NCI-H1417 (cell line): ENCODE results near the gene HLA-DPB1.
"Not testable (repeated sequence)": the region's sequence is repeated elsewhere in the genome, so short reads cannot be mapped to it uniquely, and the experiment has no call there.

Source experiments
- DNase-seq, 3 experiments: peaks; one replicate each; lab custom pipeline; 2025; lab: John Stamatoyannopoulos, UW

HLA-DPB1 gene

GRCh38 chr6:33075568-33076405, at the start of gene HLA-DPB1:
Gene HLA-DPB1, plus strand, starts transcription at chr6:33075990. Its CDS starts 52 bp downstream, at chr6:33076042.
- DNase-seq: peak in 1 of 3 experiments; percentile 15

DNA sequence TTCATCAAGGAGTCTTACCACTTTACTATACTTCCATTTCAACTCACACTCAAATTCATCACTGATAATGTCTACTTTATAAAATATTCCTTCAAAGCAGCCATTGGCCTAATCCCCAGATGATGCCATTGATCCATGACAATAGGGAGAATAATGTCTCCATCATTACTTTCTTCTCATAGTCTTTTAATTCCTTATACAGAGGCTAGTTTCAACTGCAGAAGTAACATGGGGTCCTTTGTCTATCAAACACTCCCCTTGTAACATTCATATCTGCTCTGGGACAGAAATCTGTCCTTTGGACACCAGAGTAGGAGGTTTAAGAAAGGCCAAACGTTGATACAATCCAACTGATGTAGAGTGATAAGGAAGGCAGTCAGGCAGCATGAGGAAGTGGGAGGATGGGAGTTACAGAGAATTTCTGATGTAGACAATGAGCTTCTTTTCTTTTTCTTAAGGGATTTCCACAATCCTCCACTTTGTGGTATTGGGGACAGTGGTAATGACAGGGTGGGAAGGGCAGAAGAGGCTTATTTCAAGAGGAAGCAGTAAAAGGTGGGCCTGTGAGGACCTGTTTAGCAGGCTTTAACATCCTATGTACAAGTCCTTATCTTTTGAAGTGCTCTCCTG, 47.5 kb upstream of the HLA-DPB1 start:
- DNase-seq: no peak

DNA sequence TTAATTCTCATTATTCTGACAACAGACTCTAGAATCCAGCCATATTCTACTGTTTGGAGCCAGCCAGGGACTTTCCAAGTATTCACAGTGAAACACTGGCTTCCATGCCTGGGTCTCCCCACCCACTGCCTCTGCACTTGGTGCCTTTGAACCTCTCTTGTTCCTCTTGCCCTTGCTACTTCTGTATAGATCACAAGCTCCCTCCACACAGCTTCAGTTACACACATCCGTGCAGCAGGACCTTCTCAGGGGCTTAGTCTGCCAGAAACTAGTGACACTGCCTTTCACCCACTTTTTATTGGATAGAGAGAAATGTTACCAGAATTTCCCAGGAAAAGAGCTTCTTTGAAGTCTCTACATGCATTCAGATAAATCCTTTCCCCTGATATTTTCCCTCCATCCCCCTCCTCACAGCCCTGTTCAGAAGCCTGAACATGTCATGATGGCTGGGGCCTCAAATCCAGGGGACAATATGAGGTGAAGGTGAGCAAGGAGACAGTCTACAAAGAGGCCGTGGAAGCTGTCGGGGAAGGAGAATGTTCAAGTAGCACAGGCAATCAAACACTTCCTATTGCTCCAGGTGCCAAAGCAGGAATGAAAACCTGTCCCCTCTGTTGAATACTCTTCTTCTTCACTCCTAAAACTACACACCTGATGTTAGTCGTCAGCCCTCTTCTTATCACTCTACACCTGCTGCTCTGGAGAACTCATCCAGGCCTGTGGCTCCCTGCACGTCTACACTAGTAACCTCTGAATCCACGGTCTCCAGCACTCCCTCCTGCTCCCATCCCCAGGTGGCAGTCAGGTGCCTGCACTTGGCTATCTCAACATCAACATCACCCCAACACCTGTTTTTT, 46.2 kb upstream of the HLA-DPB1 start:
- no peak for DNase-seq

- DNase-seq: no peak
Observed at GRCh38 chr6:33030245-33030644, 45.5 kb upstream of the HLA-DPB1 start.

GRCh38 chr6:33034554-33034953, 41.2 kb upstream of the HLA-DPB1 start:
- DNase-seq: no peak

- DNase-seq: no peak
Observed at GRCh38 chr6:33036535-33036934, 39.3 kb upstream of the HLA-DPB1 start.

DNA sequence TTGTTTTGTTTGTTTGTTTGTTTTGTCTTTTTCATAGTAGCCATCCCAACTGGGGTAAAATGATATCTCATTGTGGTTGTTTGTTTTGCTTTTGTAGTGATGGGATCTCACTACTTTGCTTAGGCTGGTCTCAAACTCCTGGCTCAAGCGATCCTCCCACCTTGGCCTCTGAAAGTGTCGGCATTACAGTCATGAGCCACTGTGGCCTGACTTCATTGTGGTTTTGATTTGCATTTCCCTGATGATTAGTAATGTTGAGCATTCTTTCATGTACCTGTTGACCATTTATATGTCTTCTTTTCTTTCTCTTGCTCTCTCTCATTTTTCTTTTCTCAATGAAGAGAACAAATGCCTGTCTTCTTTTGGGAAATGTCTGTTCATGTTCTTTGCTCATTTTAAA, 35.6 kb upstream of the HLA-DPB1 start:
- no peak for DNase-seq

DNA sequence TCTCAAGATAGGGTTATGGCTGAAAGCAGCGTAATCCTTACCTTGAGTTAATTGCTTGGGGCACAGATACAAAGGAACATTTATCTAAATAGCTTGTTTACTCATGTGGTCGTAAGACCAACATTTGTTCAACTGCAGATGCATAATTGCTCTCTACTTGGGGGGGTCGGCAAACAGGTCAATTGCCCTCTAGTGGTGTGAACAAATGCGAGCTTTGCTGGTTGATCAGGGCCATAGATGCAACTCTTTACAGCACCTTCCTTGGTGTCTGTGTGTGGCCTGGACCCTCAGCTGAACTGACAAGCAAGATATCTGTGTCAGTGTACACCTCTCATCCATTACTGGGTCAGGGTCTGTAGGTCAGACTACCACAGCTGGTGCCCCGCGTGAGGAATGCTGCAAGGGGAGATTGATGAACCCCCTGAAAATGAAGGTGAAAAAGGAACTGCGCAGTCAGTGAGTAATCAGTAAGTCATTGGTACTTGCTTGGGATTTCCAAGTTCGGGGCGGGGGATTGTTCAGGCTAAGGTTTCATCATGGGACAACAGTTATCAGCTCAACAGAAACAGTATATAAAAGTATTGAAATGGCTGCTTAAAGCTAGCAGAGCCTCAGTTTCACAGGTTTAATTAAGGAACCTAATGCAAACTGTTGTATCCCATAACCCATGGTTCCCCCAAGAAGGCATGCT, 26.3 kb upstream of the HLA-DPB1 start:
- no peak for DNase-seq

- DNase-seq: no peak
Observed at GRCh38 chr6:33050014-33050810, 25.6 kb upstream of the HLA-DPB1 start.

- DNase-seq: no peak
Observed at GRCh38 chr6:33052627-33053026, 23.2 kb upstream of the HLA-DPB1 start.

GRCh38 chr6:33053230-33053629, 22.6 kb upstream of the HLA-DPB1 start:
- no peak for DNase-seq

GRCh38 chr6:33057222-33058150, 18.3 kb upstream of the HLA-DPB1 start:
- DNase-seq: no peak

GRCh38 chr6:33061987-33062386, 13.8 kb upstream of the HLA-DPB1 start:
- DNase-seq: no peak

DNA sequence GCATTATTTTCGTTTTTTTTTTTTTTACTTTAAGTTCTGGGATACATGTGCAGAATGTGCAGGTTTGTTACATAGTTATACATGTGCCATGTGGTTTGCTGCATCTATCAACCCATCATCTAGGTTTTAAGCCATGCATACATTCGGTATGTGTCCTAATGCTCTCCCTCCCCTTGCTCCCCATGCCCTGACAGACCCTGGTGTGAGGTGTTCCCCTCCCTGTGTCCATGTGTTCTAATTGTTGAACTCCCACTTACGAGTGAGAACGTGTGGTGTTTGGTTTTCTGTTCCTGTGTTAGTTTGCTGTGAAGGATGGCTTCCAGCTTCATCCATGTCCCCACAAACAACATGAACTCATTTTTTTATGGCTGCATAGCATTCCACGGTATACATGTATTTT, 12.4 kb upstream of the HLA-DPB1 start:
- not testable (repeated sequence) for DNase-seq

- DNase-seq: no peak
Observed at GRCh38 chr6:33064723-33065122, 11.1 kb upstream of the HLA-DPB1 start.

DNA sequence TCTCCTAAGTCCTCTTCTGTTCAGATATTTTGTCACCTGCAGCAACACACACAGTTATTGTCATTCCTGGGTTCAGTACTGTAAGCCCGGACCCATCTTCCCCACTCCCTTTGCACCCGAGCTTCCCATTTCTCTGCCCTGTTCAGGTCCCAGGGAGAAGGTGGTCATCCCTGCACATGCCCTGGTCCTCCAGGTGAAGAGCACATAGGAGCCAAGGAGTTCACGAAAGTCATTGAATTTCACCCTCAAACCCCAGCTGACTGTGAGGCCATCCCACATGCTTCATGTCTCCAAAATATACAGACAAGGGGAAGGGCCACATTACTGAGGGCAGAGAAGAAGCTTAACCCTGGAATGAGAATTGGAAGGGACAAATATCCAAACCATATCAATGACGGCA, 10.5 kb upstream of the HLA-DPB1 start:
- no peak for DNase-seq

GRCh38 chr6:33066917-33067521, 8.8 kb upstream of the HLA-DPB1 start:
- DNase-seq: no peak

- no peak for DNase-seq
Observed at GRCh38 chr6:33069021-33069738, 6.6 kb upstream of the HLA-DPB1 start.

DNA sequence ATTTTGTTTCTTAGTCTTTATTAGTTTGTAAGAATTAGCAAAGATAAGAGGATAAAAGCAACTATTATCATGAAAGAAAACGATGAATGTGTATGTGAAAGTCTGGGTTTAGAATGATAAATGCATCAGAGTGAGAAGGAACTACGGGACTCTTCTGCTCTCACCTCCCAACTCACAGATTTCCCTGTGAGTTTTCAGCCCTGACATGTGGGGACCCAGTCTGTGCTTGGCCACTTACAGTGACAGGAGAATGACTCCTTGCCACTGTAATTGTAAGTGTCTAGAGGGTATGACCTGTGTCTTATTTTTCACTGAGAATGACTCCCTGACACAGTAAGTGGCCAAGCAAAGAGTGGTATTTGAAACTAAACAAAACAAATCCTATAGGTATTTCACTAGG, 4.9 kb upstream of the HLA-DPB1 start:
- no peak for DNase-seq
